RWPE1 (cell line): ENCODE results near the gene YWHAB.
"Not testable (repeated sequence)": the region's sequence is repeated elsewhere in the genome, so short reads cannot be mapped to it uniquely, and the experiment has no call there.

Source experiments
- CTCF ChIA-PET: fragments of 350-600 bp; sonication (Branson Sonifier 250); formaldehyde crosslinking; extraction: SDS; loops from one replicate; lab custom pipeline; 2021; lab: Yijun Ruan, JAX
- POLR2A ChIA-PET: fragments of 400-600 bp; formaldehyde crosslinking; extraction: SDS; loops from one replicate; lab custom pipeline; 2020; ENCODE audit warnings: antibody characterized with exemption; ENCODE audit not compliant: low non-redundant PET; lab: Yijun Ruan, JAX
- DNase-seq: peaks from one replicate; pipeline ENCODE4 v3.0.0; 2012; ENCODE audit warnings: low spot score
- H3K27ac ChIP-seq: fragments of 450-650 bp; 2 replicates; pipeline ENCODE4 v1.5.1; 2017
- CTCF ChIP-seq: fragments of 450-650 bp; conservative IDR thresholded peaks from 2 replicates; pipeline ENCODE4 v1.5.1; 2017; ENCODE audit warnings: low read depth, mild to moderate bottlenecking

Gene YWHAB

GRCh38 chr20:44851545-44851944 is 34.0 kb upstream of the YWHAB start:
- CTCF ChIA-PET = interaction anchor here (0.6 kb wide), 1 partner anchor 58 kb away, joined by 3 read pairs; no protein-coding TSS in a partner anchor
- no peak overlapping the region for H3K27ac ChIP-seq
- DNase-seq = no peak
- POLR2A ChIA-PET = no interaction called here
- no peak for TF ChIP-seq CTCF

GRCh38 chr20:44856442-44856841 is 29.1 kb upstream of the YWHAB start:
- no peak for TF ChIP-seq CTCF
- no peak overlapping the region for H3K27ac ChIP-seq
- POLR2A ChIA-PET = interaction anchor here (0.6 kb wide), 1 partner anchor 99 kb away, joined by 5 read pairs; no protein-coding TSS in a partner anchor
- CTCF ChIA-PET = interaction anchor here (0.7 to 1.6 kb wide), 3 partner anchors 9 to 173 kb away, joined by 3 to 7 read pairs (median 3); no protein-coding TSS in a partner anchor
- no peak for DNase-seq

GRCh38 chr20:44856856-44857448 is 28.6 kb upstream of the YWHAB start:
- no peak for DNase-seq
- ChIA-PET POLR2A (interaction anchor here (0.6 kb wide), 1 partner anchor 99 kb away, joined by 5 read pairs; no protein-coding TSS in a partner anchor), CTCF (interaction anchor here (1.1 to 1.6 kb wide), 2 partner anchors 10 to 174 kb away, joined by 3 to 7 read pairs; no protein-coding TSS in a partner anchor)
- H3K27ac ChIP-seq = no peak overlapping the region
- no peak for TF ChIP-seq CTCF

- ChIA-PET POLR2A (no interaction called here), CTCF (interaction anchor here (0.6 kb wide), 2 partner anchors 18 to 108 kb away, joined by 3 read pairs; no protein-coding TSS in a partner anchor)
- no peak for DNase-seq
- TF ChIP-seq CTCF = no peak
- H3K27ac ChIP-seq = no peak overlapping the region
Observed at GRCh38 chr20:44858606-44859360, 26.7 kb upstream of the YWHAB start.

GRCh38 chr20:44861531-44862006 is 23.9 kb upstream of the YWHAB start:
- no peak for TF ChIP-seq CTCF
- ChIA-PET CTCF (interaction anchor here (0.6 to 1.1 kb wide), 6 partner anchors 99 to 1003 kb away, joined by 3 to 5 read pairs (median 3); no protein-coding TSS in a partner anchor), POLR2A (no interaction called here)
- H3K27ac ChIP-seq = peak overlapping the region; percentile 74
- DNase-seq = peak; percentile 64

- TF ChIP-seq CTCF = no peak
- peak overlapping the region; percentile 74 for H3K27ac ChIP-seq
- ChIA-PET POLR2A (no interaction called here), CTCF (interaction anchor here (1.1 kb wide), 2 partner anchors 112 to 179 kb away, joined by 3 to 5 read pairs; no protein-coding TSS in a partner anchor)
- DNase-seq = no peak
Observed at GRCh38 chr20:44862286-44862685, 23.2 kb upstream of the YWHAB start.

- H3K27ac ChIP-seq, CTCF ChIA-PET, DNase-seq, POLR2A ChIA-PET: not testable (repeated sequence)
Observed at GRCh38 chr20:44863365-44864084, 22.0 kb upstream of the YWHAB start.

- POLR2A ChIA-PET, CTCF ChIA-PET, DNase-seq, H3K27ac ChIP-seq: not testable (repeated sequence)
Observed at GRCh38 chr20:44864493-44864892, 21.0 kb upstream of the YWHAB start.
